ENCODE data around the gene ST3GAL6.

The ST3GAL6 gene

DNA sequence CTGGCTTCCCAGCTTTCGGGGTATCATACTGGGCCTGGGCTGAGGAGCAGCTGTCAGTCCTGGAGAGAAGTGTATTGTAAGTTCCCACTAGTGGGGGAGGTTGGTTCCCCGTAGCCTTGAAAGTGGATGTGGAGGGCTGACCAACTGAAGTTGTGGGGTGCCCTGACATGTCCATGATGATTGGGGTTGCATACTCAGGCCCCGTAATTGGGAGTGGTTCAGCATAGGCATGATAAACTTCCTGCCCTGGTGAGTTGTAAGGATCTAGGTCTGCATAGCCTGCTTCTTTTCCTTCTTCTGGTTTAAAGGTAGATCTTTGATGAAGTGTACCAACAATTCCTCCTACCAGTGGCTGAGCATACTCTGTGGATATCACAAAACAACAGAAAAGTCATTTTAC, 36.3 kb downstream of the ST3GAL6 start:
- peaks cover 0 to 34% of the 10 kb centered on the region in 2 experiments; a peak in 1 of 3 replicates for H3K36me3 ChIP-seq (ENCODE audit: control insufficient read depth in 2 of 2, insufficient read depth in 1 of 2, low read length in 2 of 2)
- H3K9me3 ChIP-seq (ENCODE audit: control insufficient read depth, insufficient read depth, low read depth, low read length): no peaks in the 10 kb centered on the region
- TF ChIP-seq, protein P1, sequence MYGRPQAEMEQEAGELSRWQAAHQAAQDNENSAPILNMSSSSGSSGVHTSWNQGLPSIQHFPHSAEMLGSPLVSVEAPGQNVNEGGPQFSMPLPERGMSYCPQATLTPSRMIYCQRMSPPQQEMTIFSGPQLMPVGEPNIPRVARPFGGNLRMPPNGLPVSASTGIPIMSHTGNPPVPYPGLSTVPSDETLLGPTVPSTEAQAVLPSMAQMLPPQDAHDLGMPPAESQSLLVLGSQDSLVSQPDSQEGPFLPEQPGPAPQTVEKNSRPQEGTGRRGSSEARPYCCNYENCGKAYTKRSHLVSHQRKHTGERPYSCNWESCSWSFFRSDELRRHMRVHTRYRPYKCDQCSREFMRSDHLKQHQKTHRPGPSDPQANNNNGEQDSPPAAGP (tag by site-specific recombination; IDR thresholded peaks at IDR 0.05): no peak
- no peak for TF ChIP-seq HOXA7 (CRISPR knock-in tag; IDR thresholded peaks at IDR 0.05; ENCODE audit: borderline replicate concordance)
- TF ChIP-seq SP2 (tag by site-specific recombination; IDR thresholded peaks at IDR 0.05): no peak
- no peak for TF ChIP-seq KLF7 (tag by site-specific recombination; IDR thresholded peaks at IDR 0.05; ENCODE audit: borderline replicate concordance)
- no peak for TF ChIP-seq ZNF585B (tag by site-specific recombination; IDR thresholded peaks at IDR 0.05)
- TF ChIP-seq ZNF366 (tag by site-specific recombination; conservative IDR thresholded peaks at IDR 0.05): no peak
- TF ChIP-seq ZNF555 (tag by site-specific recombination; conservative IDR thresholded peaks at IDR 0.05): no peak
- TF ChIP-seq GLIS1 (tag by site-specific recombination; IDR thresholded peaks at IDR 0.05): no peak
- TF ChIP-seq OSR2 (tag by site-specific recombination; IDR thresholded peaks at IDR 0.05): no peak
- no peak for TF ChIP-seq MYNN (tag by site-specific recombination; IDR thresholded peaks at IDR 0.05; ENCODE audit: borderline replicate concordance)
- no peak for TF ChIP-seq ZNF830 (tag by site-specific recombination; IDR thresholded peaks at IDR 0.05; ENCODE audit: low read depth)
- no peak for TF ChIP-seq GLI2 (tag by site-specific recombination; IDR thresholded peaks at IDR 0.05; ENCODE audit: borderline replicate concordance, low read depth)
- no peak for TF ChIP-seq ZNF239 (tag by site-specific recombination; IDR thresholded peaks at IDR 0.05)
- TF ChIP-seq ZNF274 (IDR thresholded peaks at IDR 0.05; ENCODE audit: low read length): no peak
- no peak for TF ChIP-seq ZNF274 (tag by site-specific recombination; IDR thresholded peaks at IDR 0.05; ENCODE audit: borderline replicate concordance)
- H3K4me1 ChIP-seq (ENCODE audit: control insufficient read depth, insufficient read depth, low read length): no peaks in the 10 kb centered on the region
- POLR2A ChIA-PET: no interaction called here
- H3K4me3 ChIP-seq (ENCODE audit: low read depth, low read length): no peak overlapping the region
- H3K27ac ChIP-seq (ENCODE audit: extremely low read depth, low read depth, low read length): no peak overlapping the region
- CTCF ChIA-PET: no interaction called here

DNA sequence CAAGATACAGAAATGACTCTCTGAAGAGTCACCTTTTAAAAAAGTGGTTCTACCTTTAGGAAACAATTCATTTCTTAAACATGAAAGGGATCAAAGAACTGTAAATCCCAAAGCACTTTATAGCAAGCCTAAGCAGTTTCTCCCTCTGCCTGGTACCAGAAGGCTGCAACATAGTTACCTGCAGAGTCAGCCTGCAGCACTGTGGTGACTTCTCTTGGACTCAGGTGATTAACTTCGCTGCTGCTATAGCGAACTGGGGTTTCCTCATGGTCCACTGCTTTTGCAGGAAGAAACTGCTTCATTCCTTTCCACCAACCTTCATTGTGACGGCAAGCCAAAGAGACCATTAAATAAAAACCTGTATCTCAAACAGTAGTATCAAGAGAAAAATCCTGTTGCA, 37.3 kb downstream of the ST3GAL6 start:
- ChIA-PET POLR2A (no interaction called here), CTCF (interaction anchor here (1.0 kb wide), 1 partner anchor 199 kb away, joined by 3 read pairs; no protein-coding TSS in a partner anchor)
- Histone ChIP-seq H3K9me3 (ENCODE audit: control insufficient read depth, insufficient read depth, low read depth, low read length) (no peaks in the 10 kb centered on the region), H3K4me1 (ENCODE audit: control insufficient read depth, insufficient read depth, low read length) (no peaks in the 10 kb centered on the region), H3K27ac (ENCODE audit: extremely low read depth, low read depth, low read length) (no peak overlapping the region), H3K4me3 (ENCODE audit: low read depth, low read length) (no peak overlapping the region), H3K36me3 (ENCODE audit: control insufficient read depth in 2 of 2, insufficient read depth in 1 of 2, low read length in 2 of 2) (peaks cover 0 to 32% of the 10 kb centered on the region in 2 experiments; a peak in 1 of 3 replicates)
- TF ChIP-seq ZNF596 (tag by site-specific recombination; IDR thresholded peaks at IDR 0.05): no peak
- no peak for TF ChIP-seq ZNF777 (tag by site-specific recombination; IDR thresholded peaks at IDR 0.05; ENCODE audit: borderline replicate concordance)
- TF ChIP-seq KLF9 (tag by site-specific recombination; IDR thresholded peaks at IDR 0.05; ENCODE audit: low read depth): no peak
- no peak for TF ChIP-seq ZNF114 (tag by site-specific recombination; IDR thresholded peaks at IDR 0.05)
- no peak for TF ChIP-seq ZNF391 (tag by site-specific recombination; IDR thresholded peaks at IDR 0.05; ENCODE audit: borderline replicate concordance, low read depth)
- no peak for TF ChIP-seq ZBTB17 (tag by site-specific recombination; IDR thresholded peaks at IDR 0.05)
- no peak for TF ChIP-seq SCRT2 (tag by site-specific recombination; IDR thresholded peaks at IDR 0.05)
- TF ChIP-seq, protein P2, sequence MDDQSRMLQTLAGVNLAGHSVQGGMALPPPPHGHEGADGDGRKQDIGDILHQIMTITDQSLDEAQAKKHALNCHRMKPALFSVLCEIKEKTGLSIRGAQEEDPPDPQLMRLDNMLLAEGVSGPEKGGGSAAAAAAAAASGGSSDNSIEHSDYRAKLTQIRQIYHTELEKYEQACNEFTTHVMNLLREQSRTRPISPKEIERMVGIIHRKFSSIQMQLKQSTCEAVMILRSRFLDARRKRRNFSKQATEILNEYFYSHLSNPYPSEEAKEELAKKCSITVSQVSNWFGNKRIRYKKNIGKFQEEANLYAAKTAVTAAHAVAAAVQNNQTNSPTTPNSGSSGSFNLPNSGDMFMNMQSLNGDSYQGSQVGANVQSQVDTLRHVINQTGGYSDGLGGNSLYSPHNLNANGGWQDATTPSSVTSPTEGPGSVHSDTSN (CRISPR knock-in tag; IDR thresholded peaks at IDR 0.05): no peak
- TF ChIP-seq ZNF416 (tag by site-specific recombination; IDR thresholded peaks at IDR 0.05): no peak
- TF ChIP-seq, protein P3, sequence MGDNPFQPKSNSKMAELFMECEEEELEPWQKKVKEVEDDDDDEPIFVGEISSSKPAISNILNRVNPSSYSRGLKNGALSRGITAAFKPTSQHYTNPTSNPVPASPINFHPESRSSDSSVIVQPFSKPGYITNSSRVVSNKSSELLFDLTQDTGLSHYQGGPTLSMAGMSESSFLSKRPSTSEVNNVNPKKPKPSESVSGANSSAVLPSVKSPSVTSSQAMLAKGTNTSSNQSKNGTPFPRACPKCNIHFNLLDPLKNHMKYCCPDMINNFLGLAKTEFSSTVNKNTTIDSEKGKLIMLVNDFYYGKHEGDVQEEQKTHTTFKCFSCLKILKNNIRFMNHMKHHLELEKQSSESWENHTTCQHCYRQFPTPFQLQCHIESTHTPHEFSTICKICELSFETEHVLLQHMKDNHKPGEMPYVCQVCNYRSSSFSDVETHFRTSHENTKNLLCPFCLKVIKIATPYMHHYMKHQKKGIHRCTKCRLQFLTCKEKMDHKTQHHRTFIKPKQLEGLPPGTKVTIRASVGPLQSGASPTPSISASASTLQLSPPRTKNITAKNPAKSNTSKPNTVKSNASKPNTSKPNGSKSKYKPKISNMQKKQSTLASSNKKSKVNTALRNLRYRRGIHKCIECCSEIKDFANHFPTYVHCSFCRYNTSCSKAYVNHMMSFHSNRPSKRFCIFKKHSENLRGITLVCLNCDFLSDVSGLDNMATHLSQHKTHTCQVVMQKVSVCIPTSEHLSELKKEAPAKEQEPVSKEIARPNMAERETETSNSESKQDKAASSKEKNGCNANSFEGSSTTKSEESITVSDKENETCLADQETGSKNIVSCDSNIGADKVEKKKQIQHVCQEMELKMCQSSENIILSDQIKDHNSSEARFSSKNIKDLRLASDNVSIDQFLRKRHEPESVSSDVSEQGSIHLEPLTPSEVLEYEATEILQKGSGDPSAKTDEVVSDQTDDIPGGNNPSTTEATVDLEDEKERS (tag by site-specific recombination; IDR thresholded peaks at IDR 0.05): no peak
- no peak for TF ChIP-seq ZNF654 (tag by site-specific recombination; IDR thresholded peaks at IDR 0.05; ENCODE audit: low read depth)
- no peak for TF ChIP-seq ZNF157 (tag by site-specific recombination; IDR thresholded peaks at IDR 0.05)
- TF ChIP-seq, protein P4, sequence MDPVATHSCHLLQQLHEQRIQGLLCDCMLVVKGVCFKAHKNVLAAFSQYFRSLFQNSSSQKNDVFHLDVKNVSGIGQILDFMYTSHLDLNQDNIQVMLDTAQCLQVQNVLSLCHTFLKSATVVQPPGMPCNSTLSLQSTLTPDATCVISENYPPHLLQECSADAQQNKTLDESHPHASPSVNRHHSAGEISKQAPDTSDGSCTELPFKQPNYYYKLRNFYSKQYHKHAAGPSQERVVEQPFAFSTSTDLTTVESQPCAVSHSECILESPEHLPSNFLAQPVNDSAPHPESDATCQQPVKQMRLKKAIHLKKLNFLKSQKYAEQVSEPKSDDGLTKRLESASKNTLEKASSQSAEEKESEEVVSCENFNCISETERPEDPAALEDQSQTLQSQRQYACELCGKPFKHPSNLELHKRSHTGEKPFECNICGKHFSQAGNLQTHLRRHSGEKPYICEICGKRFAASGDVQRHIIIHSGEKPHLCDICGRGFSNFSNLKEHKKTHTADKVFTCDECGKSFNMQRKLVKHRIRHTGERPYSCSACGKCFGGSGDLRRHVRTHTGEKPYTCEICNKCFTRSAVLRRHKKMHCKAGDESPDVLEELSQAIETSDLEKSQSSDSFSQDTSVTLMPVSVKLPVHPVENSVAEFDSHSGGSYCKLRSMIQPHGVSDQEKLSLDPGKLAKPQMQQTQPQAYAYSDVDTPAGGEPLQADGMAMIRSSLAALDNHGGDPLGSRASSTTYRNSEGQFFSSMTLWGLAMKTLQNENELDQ (tag by site-specific recombination; IDR thresholded peaks at IDR 0.05; ENCODE audit: low read depth): no peak
- TF ChIP-seq ZNF23 (tag by site-specific recombination; IDR thresholded peaks at IDR 0.05; ENCODE audit: borderline replicate concordance): no peak

Measured in HEK293 (cell line).